Astrocyte (in vitro differentiated cells and primary cell): Measurements from ENCODE around the gene PTGIS. TPM values are rescaled to one million over a fixed set of nuclear protein-coding genes. Genes with fewer than 3 reads are reported as not detected.

Source experiments
- DNase-seq: peaks from one replicate; pipeline ENCODE4 v3.0.0-alpha.2; 2010; ENCODE audit warnings: low read depth
- FAIRE-seq: peaks from 2 replicates; lab custom pipeline; 2011; peaks lifted over from hg19 to GRCh38; lab: Jason Lieb, UNC
- H2AFZ ChIP-seq: 2 replicates; pipeline ENCODE4 v1.6.0; 2012; ENCODE audit warnings: low read depth, low read length, inconsistent platforms
- H3K27ac ChIP-seq: 2 replicates; pipeline ENCODE4 v1.5.1; 2011; ENCODE audit warnings: low read depth, low read length, inconsistent platforms
- H3K27me3 ChIP-seq: 2 replicates; pipeline ENCODE4 v1.6.0; 2011; ENCODE audit warnings: low read length, inconsistent platforms; ENCODE audit not compliant: insufficient read depth
- H3K36me3 ChIP-seq: 2 replicates; pipeline ENCODE4 v1.5.1; 2011; ENCODE audit warnings: low read length, inconsistent platforms; ENCODE audit not compliant: insufficient read depth
- H3K4me1 ChIP-seq: 2 replicates; pipeline ENCODE4 v1.5.1; 2011; ENCODE audit warnings: low read length, inconsistent platforms; ENCODE audit not compliant: insufficient read depth
- H3K4me2 ChIP-seq: 2 replicates; pipeline ENCODE4 v1.6.0; 2012; ENCODE audit warnings: low read length, inconsistent platforms
- H3K4me3 ChIP-seq: 2 replicates; pipeline ENCODE4 v1.5.1; 2011; ENCODE audit warnings: low read depth, mild to moderate bottlenecking, low read length, inconsistent platforms; ENCODE audit not compliant: insufficient read depth
- H3K79me2 ChIP-seq: 2 replicates; pipeline ENCODE4 v1.6.0; 2012; ENCODE audit warnings: mild to moderate bottlenecking, low read length, inconsistent platforms; ENCODE audit not compliant: insufficient read depth
- H3K9ac ChIP-seq: 2 replicates; pipeline ENCODE4 v1.6.0; 2012; ENCODE audit warnings: mild to moderate bottlenecking, low read length, inconsistent platforms
- H3K9me3 ChIP-seq: 2 replicates; pipeline ENCODE4 v1.5.1; 2012; ENCODE audit warnings: low read depth, mild to moderate bottlenecking, low read length, inconsistent platforms; ENCODE audit not compliant: insufficient read depth
- H4K20me1 ChIP-seq: 2 replicates; pipeline ENCODE4 v1.6.0; 2012; ENCODE audit warnings: low read length, inconsistent platforms; ENCODE audit not compliant: insufficient read depth
- H3K27ac Mint-ChIP-seq: one replicate; pipeline ENCODE4 v1.8.0; 2021; ENCODE audit warnings: mild to moderate bottlenecking, mixed read lengths; ENCODE audit not compliant: unreplicated experiment
- H3K27me3 Mint-ChIP-seq: one replicate; pipeline ENCODE4 v1.8.0; 2021; ENCODE audit warnings: low read depth, mixed read lengths; ENCODE audit not compliant: unreplicated experiment
- H3K36me3 Mint-ChIP-seq: one replicate; pipeline ENCODE4 v1.8.0; 2021; ENCODE audit warnings: low read depth, mixed read lengths; ENCODE audit not compliant: unreplicated experiment
- H3K4me1 Mint-ChIP-seq: one replicate; pipeline ENCODE4 v1.8.0; 2021; ENCODE audit warnings: low read depth, mixed read lengths; ENCODE audit not compliant: unreplicated experiment
- H3K4me3 Mint-ChIP-seq: one replicate; pipeline ENCODE4 v1.8.0; 2021; ENCODE audit warnings: mild to moderate bottlenecking, moderate library complexity, mixed read lengths; ENCODE audit not compliant: unreplicated experiment
- H3K9me3 Mint-ChIP-seq: one replicate; pipeline ENCODE4 v1.8.0; 2021; ENCODE audit warnings: mild to moderate bottlenecking, mixed read lengths; ENCODE audit not compliant: unreplicated experiment
- EZH2 ChIP-seq: IDR thresholded peaks from 2 replicates; pipeline ENCODE4 v1.6.1; 2012; ENCODE audit warnings: mild to moderate bottlenecking, low read length, inconsistent platforms; ENCODE audit not compliant: insufficient read depth
- total RNA-seq: library from RNA; stranded (reverse); gene quantifications from 2 replicates; pipeline ENCODE4 v1.2.1, GENCODE V29; 2021
- TF ChIP-seq, protein P1 (sequence below): IDR thresholded peaks from 2 replicates; pipeline ENCODE4 v1.5.1; 2011; ENCODE audit warnings: low read depth, mild to moderate bottlenecking, inconsistent platforms, low read length, moderate library complexity; ENCODE audit not compliant: insufficient read depth

The PTGIS gene
- total RNA-seq, 1 donor from 2014 or later: 1.9 TPM

DNA sequence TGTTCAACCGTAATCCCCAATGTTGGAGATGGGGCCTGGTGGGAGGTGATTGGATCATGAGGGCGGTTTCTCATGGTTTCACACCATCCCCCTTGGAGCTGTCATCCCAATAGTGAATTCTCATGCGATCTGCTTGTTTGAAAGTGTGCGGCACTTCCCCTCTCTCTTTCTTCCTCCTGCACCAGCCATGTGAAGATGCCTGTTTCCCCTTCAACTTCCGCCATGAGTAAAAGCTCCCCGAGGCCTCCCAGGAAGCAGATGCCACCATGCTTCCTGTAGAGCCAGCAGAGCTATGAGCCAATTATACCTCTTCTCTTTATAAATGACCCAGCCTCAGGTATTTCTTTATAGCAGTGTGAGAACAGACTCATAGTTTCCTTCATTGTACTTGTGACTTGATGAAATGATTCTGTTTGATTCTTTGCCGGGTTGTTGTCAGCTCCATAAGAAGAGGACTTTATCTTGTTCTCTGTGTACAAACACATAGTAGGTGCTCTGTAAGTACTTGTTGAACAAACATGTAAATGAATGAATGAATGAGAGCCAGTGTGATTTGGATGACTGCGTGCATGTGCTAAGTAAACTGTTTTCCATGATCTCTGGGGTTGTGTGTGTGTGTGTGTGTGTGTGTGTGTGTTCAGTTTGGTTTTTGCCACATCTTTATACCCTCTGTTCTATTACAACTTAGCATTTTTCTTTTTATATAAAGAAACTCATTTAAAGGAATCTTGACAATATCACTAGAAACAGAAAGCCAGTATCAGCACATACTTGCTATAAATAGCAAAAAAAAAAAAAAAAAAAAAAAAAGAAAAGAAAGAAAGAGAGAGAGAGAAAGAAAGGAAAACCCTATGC is 22.5 kb upstream of the PTGIS start:
- Histone ChIP-seq H3K9ac (no peak overlapping the region), H3K4me2 (no peak overlapping the region), H3K9me3 (no peaks in the 10 kb centered on the region), H3K4me1 (peaks cover 17% of the 10 kb centered on the region), H3K27ac (no peak overlapping the region), H3K27me3 (no peaks in the 10 kb centered on the region), H3K4me3 (no peak overlapping the region), H2AFZ (no peak overlapping the region), H3K36me3 (no peaks in the 10 kb centered on the region), H3K79me2 (no peaks in the 10 kb centered on the region), H4K20me1 (no peaks in the 10 kb centered on the region)
- H3K4me1 Mint-ChIP-seq: peaks cover 9% of the 10 kb centered on the region
- peaks cover 57% of the 10 kb centered on the region for H3K27me3 Mint-ChIP-seq
- no peak overlapping the region for H3K4me3 Mint-ChIP-seq
- H3K9me3 Mint-ChIP-seq: peaks cover 4% of the 10 kb centered on the region
- FAIRE-seq: no peak
- H3K27ac Mint-ChIP-seq: no peak overlapping the region
- DNase-seq: no peak
- peaks cover 2% of the 10 kb centered on the region for H3K36me3 Mint-ChIP-seq
- no peak for TF ChIP-seq EZH2
- TF ChIP-seq, protein P1, sequence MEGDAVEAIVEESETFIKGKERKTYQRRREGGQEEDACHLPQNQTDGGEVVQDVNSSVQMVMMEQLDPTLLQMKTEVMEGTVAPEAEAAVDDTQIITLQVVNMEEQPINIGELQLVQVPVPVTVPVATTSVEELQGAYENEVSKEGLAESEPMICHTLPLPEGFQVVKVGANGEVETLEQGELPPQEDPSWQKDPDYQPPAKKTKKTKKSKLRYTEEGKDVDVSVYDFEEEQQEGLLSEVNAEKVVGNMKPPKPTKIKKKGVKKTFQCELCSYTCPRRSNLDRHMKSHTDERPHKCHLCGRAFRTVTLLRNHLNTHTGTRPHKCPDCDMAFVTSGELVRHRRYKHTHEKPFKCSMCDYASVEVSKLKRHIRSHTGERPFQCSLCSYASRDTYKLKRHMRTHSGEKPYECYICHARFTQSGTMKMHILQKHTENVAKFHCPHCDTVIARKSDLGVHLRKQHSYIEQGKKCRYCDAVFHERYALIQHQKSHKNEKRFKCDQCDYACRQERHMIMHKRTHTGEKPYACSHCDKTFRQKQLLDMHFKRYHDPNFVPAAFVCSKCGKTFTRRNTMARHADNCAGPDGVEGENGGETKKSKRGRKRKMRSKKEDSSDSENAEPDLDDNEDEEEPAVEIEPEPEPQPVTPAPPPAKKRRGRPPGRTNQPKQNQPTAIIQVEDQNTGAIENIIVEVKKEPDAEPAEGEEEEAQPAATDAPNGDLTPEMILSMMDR: no peak

GRCh38 chr20:49589747-49590146 is 21.8 kb upstream of the PTGIS start:
- H3K4me3 Mint-ChIP-seq: no peak overlapping the region
- peaks cover 11% of the 10 kb centered on the region for H3K4me1 ChIP-seq
- H3K27ac Mint-ChIP-seq: no peak overlapping the region
- H3K36me3 Mint-ChIP-seq: peaks cover 2% of the 10 kb centered on the region
- H3K27ac ChIP-seq: no peak overlapping the region
- H4K20me1 ChIP-seq: no peaks in the 10 kb centered on the region
- H3K4me1 Mint-ChIP-seq: peaks cover 9% of the 10 kb centered on the region
- TF ChIP-seq EZH2: no peak
- TF ChIP-seq, protein P1: no peak
- no peaks in the 10 kb centered on the region for H3K27me3 ChIP-seq
- H3K9ac ChIP-seq: no peak overlapping the region
- H3K9me3 Mint-ChIP-seq: peaks cover 2% of the 10 kb centered on the region
- FAIRE-seq: no peak
- peaks cover 59% of the 10 kb centered on the region for H3K27me3 Mint-ChIP-seq
- no peak overlapping the region for H2AFZ ChIP-seq
- no peaks in the 10 kb centered on the region for H3K79me2 ChIP-seq
- no peaks in the 10 kb centered on the region for H3K36me3 ChIP-seq
- H3K9me3 ChIP-seq: no peaks in the 10 kb centered on the region
- no peak overlapping the region for H3K4me3 ChIP-seq
- H3K4me2 ChIP-seq: no peak overlapping the region
- no peak for DNase-seq

- no peaks in the 10 kb centered on the region for H3K79me2 ChIP-seq
- peak overlapping the region; percentile 14 for H3K4me2 ChIP-seq
- DNase-seq: peak; percentile 53
- Mint-ChIP-seq H3K9me3 (peaks cover 2% of the 10 kb centered on the region), H3K27me3 (peaks cover 45% of the 10 kb centered on the region), H3K4me3 (no peak overlapping the region), H3K4me1 (no peaks in the 10 kb centered on the region), H3K27ac (no peak overlapping the region), H3K36me3 (no peaks in the 10 kb centered on the region)
- H3K4me3 ChIP-seq: no peak overlapping the region
- H3K27ac ChIP-seq: no peak overlapping the region
- H3K4me1 ChIP-seq: peaks cover 7% of the 10 kb centered on the region
- TF ChIP-seq EZH2: no peak
- TF ChIP-seq, protein P1: no peak
- FAIRE-seq: no peak
- no peaks in the 10 kb centered on the region for H4K20me1 ChIP-seq
- H3K9ac ChIP-seq: no peak overlapping the region
- no peaks in the 10 kb centered on the region for H3K36me3 ChIP-seq
- peaks cover 6% of the 10 kb centered on the region for H3K9me3 ChIP-seq
- H2AFZ ChIP-seq: no peak overlapping the region
- H3K27me3 ChIP-seq: no peaks in the 10 kb centered on the region
Observed at GRCh38 chr20:49587111-49587570, 19.2 kb upstream of the PTGIS start.
